Colon (tissue), 2 donors: Measurements from ENCODE around the gene LIN52.

Experiments used
- FAIRE-seq: peaks from 2 replicates; lab custom pipeline; 2012; peaks lifted over from hg19 to GRCh38; lab: Jason Lieb, UNC
- donor health status: control.
- donor health status: control.

Gene LIN52

GRCh38 chr14:74194506-74195274, 109.9 kb downstream of the LIN52 start:
- no peak for FAIRE-seq

GRCh38 chr14:74195623-74196022, 110.9 kb downstream of the LIN52 start:
- no peak for FAIRE-seq

DNA sequence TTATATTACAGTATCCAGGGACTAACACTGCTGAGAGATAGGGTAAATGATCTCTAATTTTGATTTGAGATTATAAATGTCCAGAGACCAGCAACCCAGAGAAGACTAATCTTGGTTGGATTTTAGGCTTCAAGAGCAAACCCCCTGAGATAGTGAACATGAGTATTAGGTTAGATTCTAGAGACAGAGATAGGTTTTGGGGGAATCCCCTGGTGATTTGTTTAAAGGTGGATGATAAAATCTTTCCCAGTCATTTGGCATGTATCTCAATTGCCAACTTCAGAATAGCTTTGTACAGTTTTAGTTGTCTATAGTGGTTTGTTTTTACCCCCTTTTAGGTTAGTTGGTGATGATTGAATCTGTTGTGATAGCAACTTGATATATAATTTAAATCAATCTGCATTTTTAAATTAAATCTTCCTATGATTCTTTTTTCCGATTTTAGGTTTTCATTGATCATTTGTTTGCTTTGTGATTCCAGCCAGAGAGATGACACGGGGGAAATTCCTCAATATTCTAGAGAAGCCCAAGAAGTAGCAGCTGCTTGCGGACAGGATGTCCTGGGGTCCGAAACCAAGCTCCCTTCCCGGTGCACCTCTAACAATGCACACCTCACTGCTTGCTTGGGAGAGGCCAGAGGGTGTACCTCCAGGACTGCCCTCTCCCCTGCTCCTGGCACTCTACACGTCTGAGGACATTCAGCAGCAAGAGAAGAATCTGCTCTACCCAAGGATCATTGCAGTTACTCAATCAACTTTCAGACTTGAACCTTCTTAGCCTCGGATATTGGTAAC, 113.9 kb downstream of the LIN52 start:
- FAIRE-seq = no peak

DNA sequence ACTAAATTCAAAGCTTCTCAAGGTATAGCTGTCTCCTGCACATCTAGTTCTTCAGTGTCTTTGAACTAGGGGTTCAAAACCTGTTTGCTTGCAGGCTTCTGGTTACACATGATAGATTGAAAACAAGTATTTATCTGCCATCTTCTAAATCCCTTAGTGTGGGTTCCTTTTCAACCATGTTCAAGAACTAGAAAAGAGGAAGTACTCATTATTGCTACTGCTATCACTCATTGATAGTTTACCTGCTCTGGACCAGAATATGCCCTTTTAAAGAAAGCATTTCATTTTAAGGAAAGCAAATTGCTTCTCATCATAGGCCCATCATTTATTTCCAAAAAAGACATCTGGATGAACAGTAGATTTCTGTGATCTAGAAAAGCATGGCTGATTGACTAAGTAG, 117.4 kb downstream of the LIN52 start:
- FAIRE-seq = no peak

- no peak for FAIRE-seq
Measured at GRCh38 chr14:74203639-74204038, 118.9 kb downstream of the LIN52 start.

DNA sequence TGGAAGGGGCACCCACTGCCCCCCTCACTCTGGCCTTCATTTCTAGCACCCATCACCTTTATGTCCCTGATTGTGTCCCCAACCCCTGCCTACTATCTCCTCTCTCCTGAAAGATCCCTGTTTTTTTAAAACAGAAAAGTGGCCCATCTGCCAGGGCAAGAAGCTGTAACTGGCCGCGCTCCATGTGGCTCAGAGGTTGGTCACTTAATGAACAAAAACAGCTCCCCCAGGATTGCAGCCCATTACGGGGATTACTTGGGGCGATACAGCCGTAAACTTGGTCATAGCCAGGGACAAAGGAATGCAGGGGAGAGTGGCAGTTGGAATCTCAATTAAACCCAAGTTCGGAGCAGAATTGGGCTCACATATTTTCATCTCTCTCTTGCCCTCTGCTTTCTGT, 119.7 kb downstream of the LIN52 start:
- no peak for FAIRE-seq

DNA sequence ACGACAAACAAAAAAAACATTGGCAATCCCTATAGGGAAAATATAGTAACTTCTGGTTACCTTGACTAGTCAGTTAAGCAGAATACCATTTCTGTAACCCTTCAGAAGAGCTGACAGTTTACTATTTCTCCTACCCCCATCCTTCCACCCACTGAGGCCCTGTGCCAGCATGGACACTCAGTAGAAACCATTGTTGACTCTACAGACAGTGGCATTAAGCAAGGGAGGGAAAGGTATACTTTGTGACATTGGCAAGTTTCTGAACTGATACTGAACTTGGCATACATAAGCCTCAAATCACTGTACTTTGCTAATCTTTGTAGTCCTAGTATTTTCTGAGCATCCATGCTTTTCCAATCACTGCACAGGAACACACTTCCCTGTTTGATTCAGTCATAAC, 121.1 kb downstream of the LIN52 start:
- FAIRE-seq = no peak

DNA sequence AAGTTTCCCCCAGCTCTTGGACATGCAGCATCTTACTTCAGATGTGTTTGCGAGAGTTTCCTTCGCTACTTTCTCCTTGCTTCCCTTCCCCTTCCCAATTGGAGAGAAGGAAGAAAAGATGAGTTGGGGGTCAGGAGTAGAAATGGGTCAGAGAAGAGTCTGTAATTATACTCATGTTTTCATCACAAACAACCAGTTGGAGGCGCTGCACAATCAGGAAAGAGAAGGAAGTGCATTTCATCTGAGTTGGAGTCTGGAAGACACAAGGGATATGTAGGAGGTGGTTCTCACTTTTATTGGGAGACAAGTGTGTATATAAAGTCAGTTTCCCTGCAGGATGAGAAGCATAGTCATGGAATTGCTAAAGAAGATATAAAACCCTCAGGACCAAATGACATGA, 123.2 kb downstream of the LIN52 start:
- FAIRE-seq = no peak

- no peak for FAIRE-seq
Measured at GRCh38 chr14:74208642-74209041, 123.9 kb downstream of the LIN52 start.

GRCh38 chr14:74211945-74212580, 127.3 kb downstream of the LIN52 start:
- FAIRE-seq = no peak

DNA sequence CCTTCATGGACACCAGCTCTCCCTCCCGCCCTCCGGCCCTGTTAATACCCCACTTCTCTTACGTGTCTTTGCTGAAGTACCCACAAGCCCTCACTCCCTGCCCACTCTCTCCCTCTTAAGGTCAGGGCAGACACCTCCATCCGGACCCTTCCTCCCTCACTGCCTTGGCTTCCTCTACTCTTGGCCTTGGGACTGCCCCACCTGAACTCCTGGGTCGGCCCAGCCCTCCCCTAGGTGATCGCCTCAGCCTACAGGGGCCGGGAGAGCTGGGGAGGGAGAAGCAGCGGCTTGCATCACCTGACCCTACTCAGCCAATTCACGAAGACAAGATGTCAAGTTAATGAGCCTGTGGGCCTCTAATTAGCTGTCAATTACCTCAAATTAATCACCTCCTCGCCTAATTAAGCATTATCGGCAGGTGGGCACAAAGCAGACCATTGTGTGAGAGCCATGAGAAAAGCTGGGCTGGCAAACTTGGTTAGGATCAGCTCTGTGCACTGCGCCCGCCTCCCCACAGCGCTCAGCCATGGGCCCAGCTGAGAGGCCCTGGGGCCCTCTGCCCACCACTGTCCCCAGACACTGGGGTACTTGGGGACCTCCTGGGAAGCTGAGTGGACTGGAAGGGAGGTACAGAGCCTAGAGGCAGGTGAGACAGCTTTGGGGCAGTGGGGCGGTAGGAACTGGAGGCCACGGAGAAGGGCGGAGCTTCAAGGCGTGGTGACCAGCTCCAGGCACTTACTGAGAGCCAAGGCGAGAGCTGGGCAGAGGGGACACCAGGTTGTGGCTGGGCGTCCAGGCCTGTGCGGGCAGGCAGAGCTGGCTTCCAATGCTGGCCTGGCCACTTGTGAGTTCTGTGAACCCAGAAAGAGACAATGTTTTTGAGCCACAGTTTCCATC, 129.4 kb downstream of the LIN52 start:
- FAIRE-seq = no peak

GRCh38 chr14:74216671-74217070, 131.9 kb downstream of the LIN52 start:
- FAIRE-seq = no peak

DNA sequence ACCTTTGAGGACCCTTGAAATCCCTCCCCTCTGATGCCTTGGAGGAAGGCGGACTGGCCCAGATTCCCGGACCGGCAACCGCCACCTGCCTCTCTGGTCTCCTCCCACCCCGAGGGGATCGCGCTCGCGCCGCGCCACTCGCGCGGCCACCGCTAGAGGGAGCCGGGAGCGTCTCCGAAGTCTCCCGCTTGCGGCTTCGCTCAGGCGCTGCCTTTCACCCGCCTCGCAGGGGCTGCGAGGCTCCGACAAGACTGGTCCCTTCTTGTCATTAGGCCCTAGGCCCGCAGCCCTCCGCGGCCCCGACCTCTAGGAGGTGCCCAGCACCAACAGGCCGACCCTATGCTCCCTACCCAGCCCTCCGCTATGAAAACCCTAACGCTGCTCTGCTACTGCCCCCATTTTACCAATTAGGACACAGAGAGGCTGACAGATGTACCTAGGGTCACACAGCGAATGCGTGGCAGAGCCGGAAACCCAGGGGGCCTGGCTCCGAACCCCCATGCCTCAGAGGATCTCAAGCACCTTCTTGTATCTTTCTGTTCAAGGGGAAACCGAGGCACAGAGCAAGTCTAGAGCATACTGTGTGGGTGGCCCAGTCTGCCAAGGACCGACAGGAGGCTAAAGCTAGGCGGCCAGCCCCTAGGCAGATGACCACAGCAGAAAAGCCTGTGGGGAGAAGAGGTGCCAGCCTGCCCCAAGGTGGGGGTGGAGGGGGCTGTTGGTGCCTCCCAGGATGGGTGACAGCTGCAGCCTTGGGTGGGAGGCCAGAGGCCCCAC, 133.1 kb downstream of the LIN52 start:
- no peak for FAIRE-seq

GRCh38 chr14:74218462-74218861, 133.7 kb downstream of the LIN52 start:
- no peak for FAIRE-seq

- no peak for FAIRE-seq
Measured at GRCh38 chr14:74219277-74220205, 134.8 kb downstream of the LIN52 start.

DNA sequence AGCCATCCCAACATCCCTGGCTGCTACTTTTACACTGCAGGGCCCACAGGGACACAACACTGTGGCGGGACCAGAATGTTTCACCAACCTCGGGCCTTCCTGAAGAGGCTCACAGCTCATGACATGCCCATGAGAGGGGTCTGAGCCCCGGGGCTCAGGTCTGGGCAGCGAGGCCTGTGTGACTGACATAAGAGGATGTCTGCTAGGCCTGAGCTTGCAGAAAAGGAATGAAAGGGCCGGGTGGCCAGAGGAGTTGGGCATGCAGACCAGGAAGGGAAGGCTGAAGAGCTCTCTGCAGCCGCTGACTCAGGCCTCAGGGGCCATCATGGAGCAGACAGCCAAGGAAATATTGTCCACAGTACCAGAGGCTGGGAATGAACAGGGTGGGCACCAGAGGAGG, 136.2 kb downstream of the LIN52 start:
- no peak for FAIRE-seq

GRCh38 chr14:74221741-74222140, 137.0 kb downstream of the LIN52 start:
- no peak for FAIRE-seq

DNA sequence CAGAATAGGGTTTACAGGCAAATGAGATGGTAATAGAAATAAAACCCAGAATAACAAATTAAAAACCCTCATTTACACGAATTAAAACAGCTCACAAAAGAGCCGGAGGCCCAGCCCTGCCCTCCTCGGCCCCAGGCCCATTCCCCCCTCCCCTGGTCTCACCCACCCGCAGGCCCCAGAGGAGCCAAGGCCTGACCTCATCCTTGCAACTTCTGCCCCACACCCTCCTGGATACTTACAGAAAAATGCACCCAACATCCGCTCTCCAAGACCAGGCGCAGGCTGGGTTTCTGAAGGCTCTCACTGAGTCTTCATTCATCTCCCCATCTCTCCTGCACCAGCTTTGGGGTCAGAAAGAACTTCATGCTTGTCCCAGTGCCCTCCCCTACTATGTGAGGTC, 138.3 kb downstream of the LIN52 start:
- FAIRE-seq = no peak

- FAIRE-seq = no peak
Measured at GRCh38 chr14:74231784-74232183, 147.0 kb downstream of the LIN52 start.

GRCh38 chr14:74235017-74235416, 150.3 kb downstream of the LIN52 start:
- FAIRE-seq = no peak
